Parathyroid adenoma (tissue), 2 donors: Measurements from ENCODE around the gene RNF39.

Source experiments
- H2AFZ ChIP-seq: fragments of 300-600 bp; sonication (generic); one replicate; pipeline ENCODE4 v1.7.0; 2017; ENCODE audit warnings: antibody characterized with exemption, mild to moderate bottlenecking
- H3K27ac ChIP-seq: fragments of 300-600 bp; sonication (generic); one replicate; pipeline ENCODE4 v1.7.0; 2017
- H3K27me3 ChIP-seq: fragments of 300-600 bp; sonication (generic); one replicate; pipeline ENCODE4 v1.7.0; 2017; ENCODE audit warnings: low read length; ENCODE audit not compliant: control insufficient read depth, insufficient read depth
- H3K36me3 ChIP-seq: fragments of 300-600 bp; sonication (generic); one replicate; pipeline ENCODE4 v1.7.0; 2017; ENCODE audit warnings: low read length; ENCODE audit not compliant: control insufficient read depth, insufficient read depth
- H3K4me1 ChIP-seq: fragments of 300-600 bp; sonication (generic); one replicate; pipeline ENCODE4 v1.7.0; 2017; ENCODE audit warnings: control low read depth
- H3K4me2 ChIP-seq: fragments of 300-600 bp; sonication (generic); one replicate; pipeline ENCODE4 v1.7.0; 2017; ENCODE audit warnings: low read length
- H3K4me3 ChIP-seq: fragments of 300-600 bp; sonication (generic); one replicate; pipeline ENCODE4 v1.7.0; 2017; ENCODE audit warnings: low read depth, low read length
- H3K79me2 ChIP-seq: fragments of 300-600 bp; sonication (generic); one replicate; pipeline ENCODE4 v1.7.0; 2017; ENCODE audit warnings: control low read depth
- H3K9ac ChIP-seq: fragments of 300-600 bp; sonication (generic); one replicate; pipeline ENCODE4 v1.7.0; 2017; ENCODE audit warnings: mild to moderate bottlenecking
- H3K9me3 ChIP-seq: fragments of 300-600 bp; sonication (generic); one replicate; pipeline ENCODE4 v1.7.0; 2017; ENCODE audit warnings: low read length; ENCODE audit not compliant: control insufficient read depth
- CTCF ChIP-seq: fragments of 300-600 bp; sonication (generic); IDR thresholded peaks from one replicate; pipeline ENCODE4 v1.7.0; 2017; ENCODE audit warnings: antibody characterized with exemption, mild to moderate bottlenecking
- donor health status: primary hyperparathyroidism.

Gene RNF39

GRCh38 chr6:30061858-30062458 is 13.6 kb downstream of the RNF39 start:
- Histone ChIP-seq H2AFZ (peak overlapping the region; percentile 93), H3K9ac (peak overlapping the region; percentile 71), H3K27ac (peak overlapping the region; percentile 83), H3K4me1 (peaks cover 8% of the 10 kb centered on the region), H3K27me3 (no peaks in the 10 kb centered on the region), H3K4me3 (peak overlapping the region; percentile 94), H3K36me3 (no peaks in the 10 kb centered on the region), H3K4me2 (peak overlapping the region; percentile 93), H3K79me2 (peaks cover 11% of the 10 kb centered on the region), H3K9me3 (no peaks in the 10 kb centered on the region)
- TF ChIP-seq CTCF: no peak

DNA sequence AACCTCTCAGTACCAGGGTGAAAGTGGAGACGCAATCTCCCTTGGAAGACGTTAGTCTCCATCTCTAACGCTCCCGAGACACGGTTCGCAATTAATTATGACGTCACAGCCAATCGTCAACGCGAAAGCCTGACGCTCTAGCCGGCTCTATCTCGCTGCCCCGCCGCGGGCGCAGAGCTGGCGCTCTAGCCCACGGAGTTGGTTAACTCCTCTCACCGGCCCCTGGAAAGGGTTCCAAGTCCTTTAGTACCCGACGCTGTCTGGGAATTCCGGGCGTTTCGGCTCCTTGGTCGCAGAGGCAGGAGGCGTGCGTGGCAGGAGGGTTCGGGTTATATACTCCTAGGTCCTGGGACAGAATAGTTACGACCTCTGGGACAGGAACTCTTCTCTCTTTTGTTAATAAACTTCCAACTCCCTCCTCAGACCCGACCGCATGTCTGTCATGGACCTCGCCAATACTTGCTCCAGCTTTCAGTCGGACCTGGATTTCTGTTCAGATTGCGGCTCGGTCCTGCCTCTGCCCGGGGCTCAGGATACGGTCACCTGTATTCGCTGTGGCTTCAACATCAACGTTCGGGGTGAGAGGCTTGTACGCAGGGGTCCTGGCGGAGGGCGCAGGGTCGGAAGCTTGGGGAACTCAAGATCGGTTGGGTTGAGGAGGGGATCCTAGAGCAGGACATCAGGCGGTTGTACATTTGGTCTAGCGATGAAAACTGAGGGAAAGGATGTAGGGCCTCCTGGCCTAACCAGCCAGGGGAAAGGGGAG is 14.3 kb downstream of the RNF39 start, which contains the start of gene POLR1H:
Gene POLR1H (plus strand): TSS at position 174 of the 766 bp plus-strand sequence. CDS start 260 bp downstream, at position 434.
- H3K27ac ChIP-seq: peak within 1 kb of the TSS; percentile 83
- H3K9ac ChIP-seq: peak within 1 kb of the TSS; percentile 71
- peaks cover 8% of the 10 kb centered on the region for H3K4me1 ChIP-seq
- peak within 1 kb of the TSS; percentile 93 for H3K4me2 ChIP-seq
- no peaks in the 10 kb centered on the region for H3K36me3 ChIP-seq
- H2AFZ ChIP-seq: peak within 1 kb of the TSS; percentile 93
- peaks cover 11% of the 10 kb centered on the region for H3K79me2 ChIP-seq
- H3K4me3 ChIP-seq: peak within 1 kb of the TSS; percentile 94
- no peaks in the 10 kb centered on the region for H3K9me3 ChIP-seq
- TF ChIP-seq CTCF: no peak
- no peaks in the 10 kb centered on the region for H3K27me3 ChIP-seq

GRCh38 chr6:30060606-30061091 is 14.9 kb downstream of the RNF39 start:
- H3K4me1 ChIP-seq: peaks cover 8% of the 10 kb centered on the region
- peak overlapping the region; percentile 71 for H3K9ac ChIP-seq

DNA sequence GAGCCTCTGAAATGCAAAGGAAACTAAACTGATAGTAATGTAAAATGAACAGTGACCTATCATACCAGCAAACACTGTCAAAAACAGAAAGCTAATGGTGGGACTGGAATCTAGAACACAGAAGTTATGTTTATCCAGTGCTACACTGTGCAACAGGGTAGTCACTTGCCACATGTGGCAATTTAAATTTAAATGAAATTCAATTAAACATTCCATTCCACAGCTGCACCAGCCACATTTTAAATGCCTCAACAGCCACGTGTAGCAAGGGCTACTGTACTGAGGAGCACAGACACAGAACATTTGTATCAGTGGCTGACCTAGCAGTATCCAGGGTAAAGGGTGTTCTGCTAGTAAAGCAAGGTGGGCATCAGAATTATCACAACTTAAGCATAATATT is 20.1 kb downstream of the RNF39 start:
- no peak overlapping the region for H3K4me3 ChIP-seq
- no peaks in the 10 kb centered on the region for H3K27me3 ChIP-seq
- peaks cover under 1% of the 10 kb centered on the region for H3K79me2 ChIP-seq
- H3K9ac ChIP-seq: no peak overlapping the region
- H3K4me2 ChIP-seq: no peak overlapping the region
- H3K9me3 ChIP-seq: no peaks in the 10 kb centered on the region
- H3K4me1 ChIP-seq: peaks cover 8% of the 10 kb centered on the region
- no peak for TF ChIP-seq CTCF
- H2AFZ ChIP-seq: no peak overlapping the region
- no peak overlapping the region for H3K27ac ChIP-seq
- H3K36me3 ChIP-seq: no peaks in the 10 kb centered on the region

More at GRCh38 chr6:30060606-30061091, 14.9 kb downstream of the RNF39 start:
- peak overlapping the region; percentile 94 for H3K4me3 ChIP-seq
- H3K4me2 ChIP-seq: peak overlapping the region; percentile 93
- peak overlapping the region; percentile 93 for H2AFZ ChIP-seq
- no peaks in the 10 kb centered on the region for H3K27me3 ChIP-seq
- H3K79me2 ChIP-seq: peaks cover 11% of the 10 kb centered on the region
- H3K36me3 ChIP-seq: no peaks in the 10 kb centered on the region
- no peaks in the 10 kb centered on the region for H3K9me3 ChIP-seq
- TF ChIP-seq CTCF: no peak
- H3K27ac ChIP-seq: peak overlapping the region; percentile 83
